HCT116 (cell line): ENCODE results near the gene GRM1.

Source experiments
- CEBPB ChIP-seq: IDR thresholded peaks from 2 replicates; pipeline ENCODE4 v1.6.1; 2012; ENCODE audit warnings: low read depth
- EGR1 ChIP-seq: IDR thresholded peaks from 2 replicates; pipeline ENCODE4 v1.6.1; 2012; ENCODE audit warnings: low read depth
- EZH2 ChIP-seq: fragments of 200-600 bp; sonication (generic); IDR thresholded peaks from 2 replicates; pipeline ENCODE4 v1.6.1; 2017; ENCODE audit warnings: antibody characterized with exemption, mixed run types
- MAX ChIP-seq: IDR thresholded peaks from 2 replicates; pipeline ENCODE4 v1.6.1; 2012
- POLR2A ChIP-seq: IDR thresholded peaks from 2 replicates; pipeline ENCODE4 v1.7.0; 2011; ENCODE audit warnings: borderline replicate concordance; ENCODE audit not compliant: insufficient read depth, insufficient read length; ENCODE audit errors: extremely low read depth
- POLR2AphosphoS5 ChIP-seq: IDR thresholded peaks from 2 replicates; pipeline ENCODE4 v1.6.1; 2011; ENCODE audit warnings: mild to moderate bottlenecking, low read depth, low read length, moderate library complexity
- RAD21 ChIP-seq: IDR thresholded peaks from 2 replicates; pipeline ENCODE4 v1.6.1; 2012; ENCODE audit warnings: low read depth, mild to moderate bottlenecking
- SIN3A ChIP-seq: IDR thresholded peaks from 2 replicates; pipeline ENCODE4 v1.6.1; 2012; ENCODE audit warnings: low read depth
- SP1 ChIP-seq: IDR thresholded peaks from 2 replicates; pipeline ENCODE4 v1.6.1; 2012; ENCODE audit warnings: low read depth
- YY1 ChIP-seq: IDR thresholded peaks from 2 replicates; pipeline ENCODE4 v1.6.1; 2011; ENCODE audit warnings: low read length, low read depth, moderate library complexity, mild to moderate bottlenecking; ENCODE audit not compliant: insufficient replicate concordance; ENCODE audit errors: extremely low read depth
- ZFX ChIP-seq: fragments of 450-650 bp; IDR thresholded peaks from 2 replicates; pipeline ENCODE4 v1.6.1; 2017
- TF ChIP-seq, protein P1 (sequence below), 3 experiments: fragments of 200-600 bp in 1 of 3; sonication (generic) in 1 of 3; IDR thresholded peaks in 2 of 3; conservative IDR thresholded peaks in 1 of 3; 2 replicates each; pipeline ENCODE4 v1.5.1; 2012 to 2017; ENCODE audit warnings: low read depth in 2 of 3, low read length in 2 of 3, antibody characterized with exemption in 1 of 3, borderline replicate concordance in 1 of 3, control low read depth in 1 of 3, mild to moderate bottlenecking in 1 of 3, mixed read lengths in 1 of 3, mixed run types in 1 of 3, moderate library complexity in 1 of 3; ENCODE audit not compliant: insufficient read depth in 1 of 3
- TF ChIP-seq, protein P2 (sequence below): IDR thresholded peaks from 2 replicates; pipeline ENCODE4 v1.6.1; 2012; ENCODE audit warnings: low read depth
- TF ChIP-seq, protein P3 (sequence below): IDR thresholded peaks from 2 replicates; pipeline ENCODE4 v1.6.1; 2011; ENCODE audit warnings: mild to moderate bottlenecking, low read length, moderate library complexity; ENCODE audit not compliant: insufficient replicate concordance; ENCODE audit errors: extremely low read depth

DNA sequence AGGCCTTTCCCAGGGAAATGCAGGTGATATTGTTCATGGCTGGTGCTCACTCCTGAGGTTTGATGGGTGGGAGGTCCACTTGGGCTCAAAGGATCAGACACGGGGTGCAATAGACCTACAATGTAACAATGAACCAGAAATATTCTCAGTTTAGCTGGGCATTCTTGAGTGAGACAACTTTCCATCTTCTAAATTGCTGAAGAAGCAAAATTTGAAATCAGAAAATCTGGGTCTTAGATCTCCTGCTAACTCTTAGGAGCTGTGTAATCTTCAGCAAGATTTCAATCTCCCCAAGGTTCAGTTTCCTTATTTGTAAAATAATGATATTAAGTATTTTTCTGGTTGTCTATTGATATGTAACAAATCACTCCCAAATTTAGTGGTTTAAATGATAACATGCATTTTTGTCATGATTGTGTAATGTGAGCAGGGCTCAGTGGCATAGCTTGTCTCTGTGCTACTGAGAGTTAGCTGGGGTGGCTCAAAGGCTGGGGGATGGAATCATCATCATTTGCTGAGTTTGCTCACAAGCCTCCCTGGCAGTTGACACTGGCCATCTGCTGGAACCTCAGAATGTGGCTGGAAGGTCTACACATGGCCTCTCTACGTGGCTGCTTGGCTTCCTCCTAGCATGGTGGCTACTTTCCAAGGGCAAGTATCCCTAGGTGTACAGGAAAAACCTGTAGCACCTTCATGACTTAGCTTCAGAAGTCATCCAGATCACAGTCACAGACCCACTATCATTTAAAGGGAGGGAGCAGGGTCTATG lies 98.8 kb downstream of the GRM1 start:
- no peak for TF ChIP-seq CEBPB
- no peak for TF ChIP-seq POLR2AphosphoS5
- TF ChIP-seq, protein P1, sequence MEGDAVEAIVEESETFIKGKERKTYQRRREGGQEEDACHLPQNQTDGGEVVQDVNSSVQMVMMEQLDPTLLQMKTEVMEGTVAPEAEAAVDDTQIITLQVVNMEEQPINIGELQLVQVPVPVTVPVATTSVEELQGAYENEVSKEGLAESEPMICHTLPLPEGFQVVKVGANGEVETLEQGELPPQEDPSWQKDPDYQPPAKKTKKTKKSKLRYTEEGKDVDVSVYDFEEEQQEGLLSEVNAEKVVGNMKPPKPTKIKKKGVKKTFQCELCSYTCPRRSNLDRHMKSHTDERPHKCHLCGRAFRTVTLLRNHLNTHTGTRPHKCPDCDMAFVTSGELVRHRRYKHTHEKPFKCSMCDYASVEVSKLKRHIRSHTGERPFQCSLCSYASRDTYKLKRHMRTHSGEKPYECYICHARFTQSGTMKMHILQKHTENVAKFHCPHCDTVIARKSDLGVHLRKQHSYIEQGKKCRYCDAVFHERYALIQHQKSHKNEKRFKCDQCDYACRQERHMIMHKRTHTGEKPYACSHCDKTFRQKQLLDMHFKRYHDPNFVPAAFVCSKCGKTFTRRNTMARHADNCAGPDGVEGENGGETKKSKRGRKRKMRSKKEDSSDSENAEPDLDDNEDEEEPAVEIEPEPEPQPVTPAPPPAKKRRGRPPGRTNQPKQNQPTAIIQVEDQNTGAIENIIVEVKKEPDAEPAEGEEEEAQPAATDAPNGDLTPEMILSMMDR (IDR thresholded peaks at IDR 0.05 in 2 of 3, conservative IDR thresholded peaks at IDR 0.05 in 1 of 3; ENCODE audit: borderline replicate concordance in 1 of 3, insufficient read depth in 1 of 3, low read depth in 2 of 3, low read length in 2 of 3): no peak
- TF ChIP-seq ZFX: no peak
- TF ChIP-seq POLR2A: no peak
- no peak for TF ChIP-seq SP1
- no peak for TF ChIP-seq EZH2
- TF ChIP-seq, protein P2, sequence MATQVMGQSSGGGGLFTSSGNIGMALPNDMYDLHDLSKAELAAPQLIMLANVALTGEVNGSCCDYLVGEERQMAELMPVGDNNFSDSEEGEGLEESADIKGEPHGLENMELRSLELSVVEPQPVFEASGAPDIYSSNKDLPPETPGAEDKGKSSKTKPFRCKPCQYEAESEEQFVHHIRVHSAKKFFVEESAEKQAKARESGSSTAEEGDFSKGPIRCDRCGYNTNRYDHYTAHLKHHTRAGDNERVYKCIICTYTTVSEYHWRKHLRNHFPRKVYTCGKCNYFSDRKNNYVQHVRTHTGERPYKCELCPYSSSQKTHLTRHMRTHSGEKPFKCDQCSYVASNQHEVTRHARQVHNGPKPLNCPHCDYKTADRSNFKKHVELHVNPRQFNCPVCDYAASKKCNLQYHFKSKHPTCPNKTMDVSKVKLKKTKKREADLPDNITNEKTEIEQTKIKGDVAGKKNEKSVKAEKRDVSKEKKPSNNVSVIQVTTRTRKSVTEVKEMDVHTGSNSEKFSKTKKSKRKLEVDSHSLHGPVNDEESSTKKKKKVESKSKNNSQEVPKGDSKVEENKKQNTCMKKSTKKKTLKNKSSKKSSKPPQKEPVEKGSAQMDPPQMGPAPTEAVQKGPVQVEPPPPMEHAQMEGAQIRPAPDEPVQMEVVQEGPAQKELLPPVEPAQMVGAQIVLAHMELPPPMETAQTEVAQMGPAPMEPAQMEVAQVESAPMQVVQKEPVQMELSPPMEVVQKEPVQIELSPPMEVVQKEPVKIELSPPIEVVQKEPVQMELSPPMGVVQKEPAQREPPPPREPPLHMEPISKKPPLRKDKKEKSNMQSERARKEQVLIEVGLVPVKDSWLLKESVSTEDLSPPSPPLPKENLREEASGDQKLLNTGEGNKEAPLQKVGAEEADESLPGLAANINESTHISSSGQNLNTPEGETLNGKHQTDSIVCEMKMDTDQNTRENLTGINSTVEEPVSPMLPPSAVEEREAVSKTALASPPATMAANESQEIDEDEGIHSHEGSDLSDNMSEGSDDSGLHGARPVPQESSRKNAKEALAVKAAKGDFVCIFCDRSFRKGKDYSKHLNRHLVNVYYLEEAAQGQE: no peak
- TF ChIP-seq, protein P3, sequence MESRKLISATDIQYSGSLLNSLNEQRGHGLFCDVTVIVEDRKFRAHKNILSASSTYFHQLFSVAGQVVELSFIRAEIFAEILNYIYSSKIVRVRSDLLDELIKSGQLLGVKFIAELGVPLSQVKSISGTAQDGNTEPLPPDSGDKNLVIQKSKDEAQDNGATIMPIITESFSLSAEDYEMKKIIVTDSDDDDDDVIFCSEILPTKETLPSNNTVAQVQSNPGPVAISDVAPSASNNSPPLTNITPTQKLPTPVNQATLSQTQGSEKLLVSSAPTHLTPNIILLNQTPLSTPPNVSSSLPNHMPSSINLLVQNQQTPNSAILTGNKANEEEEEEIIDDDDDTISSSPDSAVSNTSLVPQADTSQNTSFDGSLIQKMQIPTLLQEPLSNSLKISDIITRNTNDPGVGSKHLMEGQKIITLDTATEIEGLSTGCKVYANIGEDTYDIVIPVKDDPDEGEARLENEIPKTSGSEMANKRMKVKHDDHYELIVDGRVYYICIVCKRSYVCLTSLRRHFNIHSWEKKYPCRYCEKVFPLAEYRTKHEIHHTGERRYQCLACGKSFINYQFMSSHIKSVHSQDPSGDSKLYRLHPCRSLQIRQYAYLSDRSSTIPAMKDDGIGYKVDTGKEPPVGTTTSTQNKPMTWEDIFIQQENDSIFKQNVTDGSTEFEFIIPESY: no peak
- TF ChIP-seq EGR1: no peak
- TF ChIP-seq MAX: no peak
- no peak for TF ChIP-seq YY1
- no peak for TF ChIP-seq SIN3A
- TF ChIP-seq RAD21: no peak
